HepG2 (cell line): ENCODE data around the gene PIGO. TPM values are rescaled to one million over a fixed set of nuclear protein-coding genes. Genes with fewer than 3 reads are reported as not detected.
A peak's percentile ranks its signal among the peaks of the same experiment; 100 is the strongest.

Source experiments
- JUND ChIP-seq: sonication (generic); formaldehyde crosslinking; IDR thresholded peaks from 2 replicates; pipeline ENCODE4 v1.8.0; 2022; ENCODE audit warnings: mild to moderate bottlenecking, missing genetic modification reagents
- MYC ChIP-seq: sonication (generic); formaldehyde crosslinking; IDR thresholded peaks from 2 replicates; pipeline ENCODE4 v1.9.0; 2021; ENCODE audit warnings: missing genetic modification reagents, borderline replicate concordance
- SIX4 ChIP-seq: sonication (generic); formaldehyde crosslinking; IDR thresholded peaks from 2 replicates; pipeline ENCODE4 v1.4.0; 2020; ENCODE audit warnings: missing genetic modification reagents
- SMC3 ChIP-seq: IDR thresholded peaks from 2 replicates; pipeline ENCODE4 v1.6.1; 2011; ENCODE audit warnings: low read length, improper control_type of control experiment
- YEATS2 ChIP-seq: sonication (generic); formaldehyde crosslinking; IDR thresholded peaks from 2 replicates; pipeline ENCODE4 v1.4.0; 2020; ENCODE audit warnings: missing genetic modification reagents, borderline replicate concordance
- ZBTB1 ChIP-seq: sonication (generic); formaldehyde crosslinking; IDR thresholded peaks from 2 replicates; pipeline ENCODE4 v1.4.0; 2020; ENCODE audit warnings: missing genetic modification reagents, borderline replicate concordance
- ZNF136 ChIP-seq: sonication (generic); formaldehyde crosslinking; IDR thresholded peaks from 2 replicates; pipeline ENCODE4 v1.8.1; 2022; ENCODE audit warnings: low read depth, mild to moderate bottlenecking, moderate library complexity, missing genetic modification reagents
- ZNF160 ChIP-seq: sonication (generic); formaldehyde crosslinking; IDR thresholded peaks from 2 replicates; pipeline ENCODE4 v1.8.0; 2022; ENCODE audit warnings: mild to moderate bottlenecking, inconsistent platforms, missing genetic modification reagents
- ZNF260 ChIP-seq: sonication (generic); formaldehyde crosslinking; IDR thresholded peaks from 2 replicates; pipeline ENCODE4 v1.4.0; 2020; ENCODE audit warnings: missing genetic modification reagents, low read depth, mild to moderate bottlenecking, borderline replicate concordance
- ZNF446 ChIP-seq: sonication (generic); formaldehyde crosslinking; IDR thresholded peaks from 2 replicates; pipeline ENCODE4 v1.5.0; 2020; ENCODE audit warnings: mild to moderate bottlenecking, missing genetic modification reagents
- ZNF670 ChIP-seq: sonication (generic); formaldehyde crosslinking; IDR thresholded peaks from 2 replicates; pipeline ENCODE4 v1.8.0; 2022; ENCODE audit warnings: mild to moderate bottlenecking, missing genetic modification reagents, borderline replicate concordance
- ZNF772 ChIP-seq: sonication (generic); formaldehyde crosslinking; IDR thresholded peaks from 2 replicates; pipeline ENCODE4 v1.5.0; 2020; ENCODE audit warnings: mild to moderate bottlenecking, missing genetic modification reagents
- ZNF777 ChIP-seq: sonication (generic); formaldehyde crosslinking; IDR thresholded peaks from 2 replicates; pipeline ENCODE4 v1.4.0; 2020; ENCODE audit warnings: missing genetic modification reagents
- ZNF816 ChIP-seq: sonication (generic); formaldehyde crosslinking; IDR thresholded peaks from 2 replicates; pipeline ENCODE4 v1.8.0; 2022; ENCODE audit warnings: missing genetic modification reagents, mild to moderate bottlenecking, borderline replicate concordance
- polyA plus RNA-seq, 8 experiments: library from polyadenylated mRNA; depleted of rRNA in 3 of 8; stranded (reverse) in 7 of 8; unstranded in 1 of 8; fragments of >200 nt; fragmentation: Illumina TruSeq in 4 of 8; extraction: Trizol in 4 of 8; gene quantifications; 2 replicates each; pipeline versions ENCODE4 v1.2.1 to v1.2.3, GENCODE V29; 2011 to 2016; ENCODE audit warnings: low read depth in 4 of 8, missing spikeins in 1 of 8, mixed read lengths in 1 of 8; ENCODE audit not compliant: insufficient read depth in 1 of 8
- total RNA-seq, 5 experiments: library from RNA; depleted of rRNA; stranded (reverse); fragments of >200 nt; fragmentation: Illumina TruSeq; extraction: Trizol; gene quantifications; 2 replicates each; pipeline ENCODE4 v1.2.3, GENCODE V29; 2016; ENCODE audit warnings: low read depth in 1 of 5
- TF ChIP-seq, protein P1 (sequence below): IDR thresholded peaks from 2 replicates; pipeline ENCODE4 v1.6.1; 2016; ENCODE audit warnings: mild to moderate bottlenecking, missing biosample characterization, missing genetic modification reagents
- TF ChIP-seq, protein P2 (sequence below): IDR thresholded peaks from 2 replicates; pipeline ENCODE4 v1.6.1; 2016; ENCODE audit warnings: low read depth, missing genetic modification reagents, missing compliant biosample characterization
- TF ChIP-seq, protein P3 (sequence below): sonication (generic); formaldehyde crosslinking; IDR thresholded peaks from 2 replicates; pipeline ENCODE4 v1.4.0; 2020; ENCODE audit warnings: mild to moderate bottlenecking, low read depth, missing genetic modification reagents
- TF ChIP-seq, protein P4 (sequence below): sonication (generic); formaldehyde crosslinking; IDR thresholded peaks from 2 replicates; pipeline ENCODE4 v1.4.0; 2020; ENCODE audit warnings: missing genetic modification reagents
- TF ChIP-seq, protein P5 (sequence below): sonication (generic); formaldehyde crosslinking; conservative IDR thresholded peaks from 2 replicates; pipeline ENCODE4 v1.8.0; 2022; ENCODE audit warnings: missing genetic modification reagents

Gene PIGO
- total and polyA plus RNA-seq, 2 of the 13 experiments (the other 11 are each of a cell fraction or from before 2014, with no cell fraction given): 20.5 to 26.2 TPM

DNA sequence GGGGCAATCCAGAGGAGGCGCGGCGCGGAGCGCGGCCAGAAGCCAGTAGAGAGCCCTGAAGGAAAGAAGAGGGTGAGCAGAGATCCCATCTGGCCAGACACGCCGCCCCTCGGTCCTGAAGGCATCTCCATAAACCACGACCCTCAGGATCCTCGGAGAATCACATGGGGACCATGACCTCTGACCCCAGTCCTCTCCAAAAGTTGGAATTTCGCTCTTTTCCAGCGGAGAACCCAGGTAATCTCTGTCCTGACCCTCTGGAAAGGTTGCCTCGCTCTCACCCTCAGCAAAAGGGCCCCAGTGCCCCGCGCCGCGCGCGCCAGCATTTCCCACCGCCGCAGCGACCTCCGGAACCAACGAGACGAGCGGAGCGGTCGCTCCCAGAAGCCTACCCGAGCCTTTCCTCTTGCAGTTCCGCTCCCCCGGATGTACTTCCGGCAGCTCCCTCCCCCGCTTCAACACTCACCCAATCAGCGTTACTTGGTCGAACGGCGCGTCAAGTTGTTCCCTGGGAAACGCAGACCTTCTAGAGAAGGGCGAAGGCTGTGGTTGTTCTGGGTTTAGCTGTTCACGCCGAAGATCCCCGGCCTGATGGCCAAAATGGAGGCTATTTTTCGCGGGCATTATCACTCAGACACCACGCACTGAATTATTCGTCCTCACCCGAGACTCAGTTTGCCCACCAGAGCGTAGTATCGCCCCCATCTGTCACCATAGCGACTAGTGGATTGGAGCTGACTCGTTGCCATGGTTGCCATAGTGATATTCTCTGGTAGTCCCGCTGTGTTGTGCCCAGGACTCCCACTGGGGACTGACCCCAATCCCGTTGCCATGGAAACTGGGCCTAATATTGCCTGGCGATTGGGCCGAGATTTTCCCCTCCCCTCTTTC is 6.6 kb upstream of the PIGO start, which contains the start of gene STOML2 (continued):
- TF ChIP-seq ZNF136: 0 out of 2 replicates have a peak, but pooled peaks have one; percentile 81
- TF ChIP-seq ZNF260 (CRISPR knock-in tag): no peak
- TF ChIP-seq, protein P1, sequence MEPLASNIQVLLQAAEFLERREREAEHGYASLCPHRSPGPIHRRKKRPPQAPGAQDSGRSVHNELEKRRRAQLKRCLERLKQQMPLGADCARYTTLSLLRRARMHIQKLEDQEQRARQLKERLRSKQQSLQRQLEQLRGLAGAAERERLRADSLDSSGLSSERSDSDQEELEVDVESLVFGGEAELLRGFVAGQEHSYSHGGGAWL (CRISPR knock-in tag): peak; percentile 91
- TF ChIP-seq, protein P2, sequence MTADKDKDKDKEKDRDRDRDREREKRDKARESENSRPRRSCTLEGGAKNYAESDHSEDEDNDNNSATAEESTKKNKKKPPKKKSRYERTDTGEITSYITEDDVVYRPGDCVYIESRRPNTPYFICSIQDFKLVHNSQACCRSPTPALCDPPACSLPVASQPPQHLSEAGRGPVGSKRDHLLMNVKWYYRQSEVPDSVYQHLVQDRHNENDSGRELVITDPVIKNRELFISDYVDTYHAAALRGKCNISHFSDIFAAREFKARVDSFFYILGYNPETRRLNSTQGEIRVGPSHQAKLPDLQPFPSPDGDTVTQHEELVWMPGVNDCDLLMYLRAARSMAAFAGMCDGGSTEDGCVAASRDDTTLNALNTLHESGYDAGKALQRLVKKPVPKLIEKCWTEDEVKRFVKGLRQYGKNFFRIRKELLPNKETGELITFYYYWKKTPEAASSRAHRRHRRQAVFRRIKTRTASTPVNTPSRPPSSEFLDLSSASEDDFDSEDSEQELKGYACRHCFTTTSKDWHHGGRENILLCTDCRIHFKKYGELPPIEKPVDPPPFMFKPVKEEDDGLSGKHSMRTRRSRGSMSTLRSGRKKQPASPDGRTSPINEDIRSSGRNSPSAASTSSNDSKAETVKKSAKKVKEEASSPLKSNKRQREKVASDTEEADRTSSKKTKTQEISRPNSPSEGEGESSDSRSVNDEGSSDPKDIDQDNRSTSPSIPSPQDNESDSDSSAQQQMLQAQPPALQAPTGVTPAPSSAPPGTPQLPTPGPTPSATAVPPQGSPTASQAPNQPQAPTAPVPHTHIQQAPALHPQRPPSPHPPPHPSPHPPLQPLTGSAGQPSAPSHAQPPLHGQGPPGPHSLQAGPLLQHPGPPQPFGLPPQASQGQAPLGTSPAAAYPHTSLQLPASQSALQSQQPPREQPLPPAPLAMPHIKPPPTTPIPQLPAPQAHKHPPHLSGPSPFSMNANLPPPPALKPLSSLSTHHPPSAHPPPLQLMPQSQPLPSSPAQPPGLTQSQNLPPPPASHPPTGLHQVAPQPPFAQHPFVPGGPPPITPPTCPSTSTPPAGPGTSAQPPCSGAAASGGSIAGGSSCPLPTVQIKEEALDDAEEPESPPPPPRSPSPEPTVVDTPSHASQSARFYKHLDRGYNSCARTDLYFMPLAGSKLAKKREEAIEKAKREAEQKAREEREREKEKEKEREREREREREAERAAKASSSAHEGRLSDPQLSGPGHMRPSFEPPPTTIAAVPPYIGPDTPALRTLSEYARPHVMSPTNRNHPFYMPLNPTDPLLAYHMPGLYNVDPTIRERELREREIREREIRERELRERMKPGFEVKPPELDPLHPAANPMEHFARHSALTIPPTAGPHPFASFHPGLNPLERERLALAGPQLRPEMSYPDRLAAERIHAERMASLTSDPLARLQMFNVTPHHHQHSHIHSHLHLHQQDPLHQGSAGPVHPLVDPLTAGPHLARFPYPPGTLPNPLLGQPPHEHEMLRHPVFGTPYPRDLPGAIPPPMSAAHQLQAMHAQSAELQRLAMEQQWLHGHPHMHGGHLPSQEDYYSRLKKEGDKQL (CRISPR knock-in tag): 0 out of 2 replicates have a peak, but pooled peaks have one; percentile 27
- TF ChIP-seq, protein P3, sequence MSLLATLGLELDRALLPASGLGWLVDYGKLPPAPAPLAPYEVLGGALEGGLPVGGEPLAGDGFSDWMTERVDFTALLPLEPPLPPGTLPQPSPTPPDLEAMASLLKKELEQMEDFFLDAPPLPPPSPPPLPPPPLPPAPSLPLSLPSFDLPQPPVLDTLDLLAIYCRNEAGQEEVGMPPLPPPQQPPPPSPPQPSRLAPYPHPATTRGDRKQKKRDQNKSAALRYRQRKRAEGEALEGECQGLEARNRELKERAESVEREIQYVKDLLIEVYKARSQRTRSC (CRISPR knock-in tag): no peak
- TF ChIP-seq SMC3: no peak
- peak; percentile 71 for TF ChIP-seq ZNF777 (CRISPR knock-in tag)
- TF ChIP-seq ZNF160 (CRISPR knock-in tag): peak; percentile 36; the same call in 1 of the 2 replicates
- peak; percentile 62; the same call in 1 of the 2 replicates for TF ChIP-seq ZNF446
- TF ChIP-seq, protein P4, sequence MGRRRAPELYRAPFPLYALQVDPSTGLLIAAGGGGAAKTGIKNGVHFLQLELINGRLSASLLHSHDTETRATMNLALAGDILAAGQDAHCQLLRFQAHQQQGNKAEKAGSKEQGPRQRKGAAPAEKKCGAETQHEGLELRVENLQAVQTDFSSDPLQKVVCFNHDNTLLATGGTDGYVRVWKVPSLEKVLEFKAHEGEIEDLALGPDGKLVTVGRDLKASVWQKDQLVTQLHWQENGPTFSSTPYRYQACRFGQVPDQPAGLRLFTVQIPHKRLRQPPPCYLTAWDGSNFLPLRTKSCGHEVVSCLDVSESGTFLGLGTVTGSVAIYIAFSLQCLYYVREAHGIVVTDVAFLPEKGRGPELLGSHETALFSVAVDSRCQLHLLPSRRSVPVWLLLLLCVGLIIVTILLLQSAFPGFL (CRISPR knock-in tag): no peak
- TF ChIP-seq ZBTB1 (CRISPR knock-in tag): 0 out of 2 replicates have a peak, but pooled peaks have one; percentile 48
- TF ChIP-seq ZNF772 (CRISPR knock-in tag): peak; percentile 92
- no peak for TF ChIP-seq ZNF670
- TF ChIP-seq JUND (CRISPR knock-in tag): no peak
- peak; percentile 99 for TF ChIP-seq YEATS2 (CRISPR knock-in tag)
- TF ChIP-seq MYC (CRISPR knock-in tag): peak; percentile 90
- TF ChIP-seq, protein P5, sequence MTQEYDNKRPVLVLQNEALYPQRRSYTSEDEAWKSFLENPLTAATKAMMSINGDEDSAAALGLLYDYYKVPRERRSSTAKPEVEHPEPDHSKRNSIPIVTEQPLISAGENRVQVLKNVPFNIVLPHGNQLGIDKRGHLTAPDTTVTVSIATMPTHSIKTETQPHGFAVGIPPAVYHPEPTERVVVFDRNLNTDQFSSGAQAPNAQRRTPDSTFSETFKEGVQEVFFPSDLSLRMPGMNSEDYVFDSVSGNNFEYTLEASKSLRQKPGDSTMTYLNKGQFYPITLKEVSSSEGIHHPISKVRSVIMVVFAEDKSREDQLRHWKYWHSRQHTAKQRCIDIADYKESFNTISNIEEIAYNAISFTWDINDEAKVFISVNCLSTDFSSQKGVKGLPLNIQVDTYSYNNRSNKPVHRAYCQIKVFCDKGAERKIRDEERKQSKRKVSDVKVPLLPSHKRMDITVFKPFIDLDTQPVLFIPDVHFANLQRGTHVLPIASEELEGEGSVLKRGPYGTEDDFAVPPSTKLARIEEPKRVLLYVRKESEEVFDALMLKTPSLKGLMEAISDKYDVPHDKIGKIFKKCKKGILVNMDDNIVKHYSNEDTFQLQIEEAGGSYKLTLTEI (CRISPR knock-in tag): no peak
- no peak for TF ChIP-seq ZNF816 (CRISPR knock-in tag)
- TF ChIP-seq SIX4 (CRISPR knock-in tag): peak; percentile 62; the same call in 1 of the 2 replicates
